Renal pelvis (tissue), 4 donors: Measurements from ENCODE around the gene HMGXB4. TPM values are rescaled to one million over a fixed set of nuclear protein-coding genes. Genes with fewer than 3 reads are reported as not detected.

Experiments used
- DNase-seq: peaks from one replicate; pipeline ENCODE4 v3.0.0-alpha.2; 2013
- polyA plus RNA-seq, 3 donors: library from polyadenylated mRNA; unstranded; fragments of 120-200 nt; gene quantifications; one replicate each; pipeline ENCODE4 v1.2.1, GENCODE V29; 2013; ENCODE audit not compliant: insufficient read length in 3 of 3

HMGXB4 gene
- polyA plus RNA-seq, 3 donors = 24.9 to 30.7 (median 28.5) TPM

DNA sequence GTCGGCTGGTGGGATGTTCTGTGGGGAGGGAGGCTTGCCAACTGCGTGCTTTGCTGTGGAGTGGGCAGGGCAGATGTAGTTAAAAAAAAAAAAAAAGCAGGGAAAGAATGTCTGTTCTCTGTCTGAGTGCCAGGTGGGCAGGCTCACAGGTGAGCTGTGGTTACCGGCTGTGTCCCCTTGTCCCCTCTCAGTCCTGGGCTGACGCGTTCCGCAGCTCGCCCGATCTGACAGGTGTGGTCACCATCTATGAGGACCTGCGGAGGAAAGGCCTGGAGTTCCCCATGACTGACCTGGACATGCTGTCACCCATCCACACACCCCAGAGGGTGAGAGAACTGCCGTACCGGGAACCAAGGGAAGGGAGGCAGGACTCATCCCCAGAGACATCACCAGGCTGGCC lies 66.0 kb downstream of the HMGXB4 start:
- no peak for DNase-seq

GRCh38 chr22:35324067-35324466 lies 66.8 kb downstream of the HMGXB4 start:
- DNase-seq = no peak

GRCh38 chr22:35324762-35325161 lies 67.5 kb downstream of the HMGXB4 start:
- DNase-seq = no peak

GRCh38 chr22:35325209-35325608 lies 67.9 kb downstream of the HMGXB4 start:
- DNase-seq = no peak

GRCh38 chr22:35326854-35327562 lies 69.7 kb downstream of the HMGXB4 start:
- no peak for DNase-seq

DNA sequence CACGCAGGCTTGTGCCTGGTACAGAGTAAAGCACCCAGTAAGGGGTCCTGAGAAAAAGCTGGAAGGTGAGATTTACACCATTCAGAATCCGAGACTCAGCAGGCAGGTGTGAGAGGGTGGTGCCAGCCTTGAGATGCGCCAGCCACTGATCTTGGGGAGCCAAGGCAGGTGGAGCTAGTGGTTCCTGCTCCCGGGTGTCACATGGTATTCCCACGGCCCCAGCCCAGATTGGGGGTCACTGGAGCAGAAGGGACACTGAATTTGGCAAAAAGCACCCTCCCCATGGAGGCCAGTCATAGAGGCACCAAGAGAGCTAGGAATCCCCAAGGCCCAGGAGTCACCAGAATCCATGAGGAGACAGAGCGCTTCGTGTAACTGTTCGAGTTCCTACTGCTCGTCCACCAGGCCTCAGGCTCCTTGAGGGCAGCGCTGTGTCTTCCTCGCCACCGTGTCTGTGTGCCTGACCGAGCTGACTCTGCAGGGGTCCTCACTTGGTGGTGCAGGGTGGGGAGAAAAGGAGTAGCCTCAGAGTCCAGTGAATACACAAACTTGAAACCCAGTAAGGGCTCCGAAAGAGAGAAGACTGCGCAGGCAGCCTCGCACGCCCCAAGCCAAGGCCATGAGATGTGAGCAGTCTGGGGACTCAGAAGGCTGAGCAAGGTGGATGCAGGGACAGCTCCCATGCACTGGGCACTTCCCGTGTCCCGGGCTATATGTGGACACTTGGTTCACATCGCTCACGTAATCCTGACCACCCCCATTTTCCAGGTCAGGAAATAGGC lies 70.6 kb downstream of the HMGXB4 start:
- no peak for DNase-seq

DNA sequence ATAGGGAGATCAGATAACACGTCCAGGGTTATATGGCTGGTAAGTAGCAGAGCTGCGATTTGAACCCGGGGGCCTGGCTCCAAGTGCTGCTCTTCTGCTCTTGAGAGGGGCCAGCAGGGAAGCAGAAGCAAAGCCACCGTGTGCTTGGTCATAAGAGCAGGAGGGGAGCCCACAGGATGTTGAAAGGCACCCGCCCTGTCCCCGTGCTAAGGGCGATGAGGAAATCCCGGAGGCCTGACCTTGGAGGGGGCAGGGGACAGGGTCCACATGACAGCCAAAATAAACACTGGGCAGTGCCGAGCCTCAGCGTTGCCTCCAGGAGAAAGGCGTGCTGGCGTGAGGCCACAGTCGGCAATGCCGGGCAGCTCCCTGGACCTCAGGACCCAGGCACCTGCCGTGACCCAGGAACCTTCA lies 71.2 kb downstream of the HMGXB4 start:
- DNase-seq = no peak

DNA sequence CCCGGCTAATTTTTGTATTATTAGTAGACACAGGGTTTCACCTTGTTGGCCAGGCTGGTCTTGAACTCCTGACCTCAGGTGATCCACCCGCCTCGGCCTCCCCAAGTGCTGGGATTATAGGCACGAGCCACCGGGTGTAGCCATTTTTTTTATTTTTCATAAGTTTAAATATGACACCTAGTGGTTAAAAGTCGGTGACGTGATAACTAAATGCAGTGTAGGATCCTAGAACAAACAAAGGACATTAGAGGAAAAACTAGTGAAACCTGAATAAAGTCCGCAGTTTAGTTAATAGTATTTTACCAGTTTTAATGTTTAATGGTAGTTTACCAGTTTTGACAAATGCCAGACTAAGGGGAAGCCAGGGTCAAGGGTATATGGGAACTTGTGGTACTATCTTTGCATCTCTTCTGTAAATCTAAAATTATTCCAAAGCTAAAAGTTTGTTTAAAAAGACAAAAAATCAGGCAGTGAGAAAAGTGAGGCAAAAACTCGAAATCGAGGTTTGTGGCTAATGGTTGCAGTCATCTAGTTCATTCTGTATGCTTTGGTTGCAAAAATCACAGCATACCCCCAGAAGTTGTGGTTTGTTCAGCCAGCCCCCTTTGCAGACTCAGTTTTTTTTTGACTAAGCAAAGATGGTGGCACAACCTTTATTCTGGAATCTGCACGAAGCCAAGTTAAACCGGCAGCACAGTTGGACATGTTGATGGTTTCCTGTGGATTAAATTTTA lies 72.0 kb downstream of the HMGXB4 start:
- DNase-seq = no peak

DNA sequence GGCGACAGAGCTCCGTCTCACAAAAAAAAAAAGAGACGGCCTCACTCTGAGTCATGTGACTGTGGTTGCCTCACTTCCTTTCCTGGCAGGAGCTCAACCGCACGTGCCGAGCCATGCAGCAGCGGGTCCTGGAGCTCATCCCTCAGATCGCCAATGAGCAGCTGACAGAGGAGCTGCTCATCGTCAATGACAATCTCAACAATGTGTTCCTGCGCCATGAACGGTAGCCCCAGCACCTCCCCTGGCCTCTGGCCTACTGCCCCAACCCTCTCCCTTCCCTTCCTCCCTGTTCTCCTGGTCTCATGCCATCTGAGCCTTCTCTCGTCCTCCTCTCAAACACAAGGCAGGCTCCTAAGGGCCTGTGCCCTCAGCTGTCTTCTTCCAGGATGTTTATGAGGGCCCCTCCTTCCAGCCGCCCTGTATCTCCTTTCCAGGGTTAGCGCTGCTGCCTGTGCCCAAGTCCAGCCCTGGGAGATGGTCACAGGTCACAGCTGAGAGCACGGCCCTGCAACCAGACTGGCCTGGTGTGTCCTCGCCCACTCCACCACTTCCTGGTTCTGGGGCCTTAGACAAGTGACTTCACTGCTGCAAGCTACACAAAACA lies 73.1 kb downstream of the HMGXB4 start:
- no peak for DNase-seq

- DNase-seq = no peak
These were observed 75.0 kb downstream of the HMGXB4 start for GRCh38 chr22:35332278-35332677.

GRCh38 chr22:35333220-35333619 lies 75.9 kb downstream of the HMGXB4 start:
- DNase-seq = no peak

DNA sequence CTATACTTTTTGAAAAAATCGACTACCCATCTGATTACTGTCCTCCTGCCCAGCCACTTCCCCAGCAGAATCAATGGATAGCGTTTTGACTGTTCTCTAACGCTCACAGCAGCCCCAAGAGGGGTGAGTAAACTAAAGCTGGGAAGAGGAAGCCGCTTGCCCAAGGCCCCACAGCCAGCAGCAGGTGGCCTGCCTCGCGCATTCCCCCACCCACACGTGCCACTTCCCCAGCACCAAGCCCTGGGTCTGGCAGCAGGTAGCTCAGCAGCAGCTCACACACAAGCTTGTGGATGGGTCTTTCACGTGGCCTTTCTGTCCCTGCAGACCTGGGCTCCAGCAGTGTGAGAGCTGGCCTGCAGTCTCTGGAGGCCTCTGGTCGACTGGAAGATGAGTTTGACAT lies 76.7 kb downstream of the HMGXB4 start:
- no peak for DNase-seq

- no peak for DNase-seq
These were observed 78.2 kb downstream of the HMGXB4 start for GRCh38 chr22:35335468-35335867.

DNA sequence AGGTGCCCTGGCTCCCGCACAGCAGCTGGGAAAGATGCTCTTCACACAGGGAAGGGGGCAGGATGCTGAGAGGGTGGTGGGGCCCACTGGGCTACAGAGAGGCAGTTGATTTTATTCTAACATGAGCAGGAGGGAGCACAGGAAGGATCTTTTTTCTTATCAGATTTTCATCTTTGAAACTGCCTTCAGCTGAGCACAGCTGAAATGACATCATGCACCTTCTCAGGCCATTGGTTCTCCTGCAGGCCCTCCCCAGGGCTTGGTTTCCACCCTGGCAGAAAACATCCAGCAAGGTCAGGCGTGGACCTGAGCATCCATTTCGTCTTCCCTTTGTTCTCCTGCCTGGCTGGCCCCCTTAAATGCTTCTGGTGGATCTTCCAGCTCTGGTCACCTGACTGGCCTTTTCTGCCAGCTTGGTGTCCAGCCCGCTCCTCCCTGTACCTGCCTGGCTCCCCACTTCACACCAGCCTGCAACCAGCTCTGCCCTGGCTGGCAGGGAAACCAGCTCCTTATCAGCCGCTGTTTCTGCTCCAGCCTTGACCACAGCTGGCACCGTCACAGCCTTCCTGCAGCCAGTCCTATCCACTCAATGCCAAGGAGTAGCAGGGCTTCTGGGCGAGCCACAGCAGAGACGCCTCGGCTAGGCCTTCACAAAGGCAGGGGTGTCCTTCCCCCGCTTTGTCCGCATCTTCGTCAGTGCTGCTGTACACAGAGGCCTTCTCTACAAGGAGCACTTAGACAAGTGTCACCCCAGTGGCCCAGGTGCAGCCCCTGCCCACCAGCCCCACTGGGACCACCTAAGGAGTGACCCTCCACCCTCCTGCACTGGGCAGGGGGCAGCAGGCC lies 78.9 kb downstream of the HMGXB4 start:
- no peak for DNase-seq

GRCh38 chr22:35337932-35338331 lies 80.6 kb downstream of the HMGXB4 start:
- no peak for DNase-seq

DNA sequence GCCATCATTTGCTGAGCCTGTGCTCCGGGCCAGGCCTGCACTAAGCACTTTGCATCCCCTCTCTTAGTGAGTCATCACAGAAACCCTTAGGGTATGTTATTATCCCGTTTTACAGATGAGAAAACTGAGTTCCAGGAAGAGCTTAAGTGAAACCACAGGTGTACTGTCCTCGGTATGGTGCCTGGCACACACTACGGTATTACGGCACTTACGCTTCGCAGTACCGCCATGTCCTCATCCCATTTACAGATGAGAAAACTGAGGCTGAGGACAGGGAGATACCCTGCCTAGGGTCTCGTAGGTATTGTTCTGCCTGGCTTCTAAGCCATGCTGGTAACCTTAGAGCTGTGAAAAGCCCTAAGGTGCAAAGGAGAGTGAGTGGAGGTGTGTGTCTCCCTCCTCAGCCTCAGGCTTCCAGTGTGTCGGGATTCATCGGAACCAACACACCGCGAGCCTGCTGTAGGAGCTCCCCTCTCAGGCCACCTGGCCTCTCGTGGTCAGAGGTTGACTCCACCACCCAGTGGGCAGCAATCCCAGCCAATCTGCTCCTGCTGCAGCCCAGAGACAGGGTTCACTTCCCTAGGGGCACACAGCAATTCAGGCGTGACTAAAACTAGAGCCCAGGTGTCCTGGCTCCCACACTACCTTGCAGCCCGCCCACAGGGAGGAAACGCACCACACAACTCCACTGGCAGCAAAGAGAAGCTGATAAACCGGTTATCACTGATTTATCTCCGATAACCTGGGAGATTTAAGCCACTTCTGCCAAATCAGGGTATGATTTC lies 84.0 kb downstream of the HMGXB4 start:
- no peak for DNase-seq

DNA sequence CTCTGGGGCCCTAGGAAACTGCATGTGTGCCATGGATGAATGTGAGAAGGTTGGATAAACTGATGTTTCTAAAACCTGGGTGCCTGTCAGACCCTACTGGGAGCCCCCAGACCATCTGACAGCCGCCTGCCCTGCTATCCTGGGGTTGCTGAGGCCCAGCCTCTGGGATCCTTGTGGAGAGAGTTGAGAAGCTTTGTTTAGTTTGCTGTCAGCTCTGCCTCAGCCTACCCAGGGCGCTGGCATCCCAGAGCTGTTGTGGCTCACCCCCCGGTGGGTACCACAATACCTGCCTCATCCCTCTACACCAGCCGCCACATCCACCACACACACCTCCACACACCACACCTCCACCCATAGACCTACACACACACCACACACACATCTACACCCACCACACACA lies 85.1 kb downstream of the HMGXB4 start:
- no peak for DNase-seq

DNA sequence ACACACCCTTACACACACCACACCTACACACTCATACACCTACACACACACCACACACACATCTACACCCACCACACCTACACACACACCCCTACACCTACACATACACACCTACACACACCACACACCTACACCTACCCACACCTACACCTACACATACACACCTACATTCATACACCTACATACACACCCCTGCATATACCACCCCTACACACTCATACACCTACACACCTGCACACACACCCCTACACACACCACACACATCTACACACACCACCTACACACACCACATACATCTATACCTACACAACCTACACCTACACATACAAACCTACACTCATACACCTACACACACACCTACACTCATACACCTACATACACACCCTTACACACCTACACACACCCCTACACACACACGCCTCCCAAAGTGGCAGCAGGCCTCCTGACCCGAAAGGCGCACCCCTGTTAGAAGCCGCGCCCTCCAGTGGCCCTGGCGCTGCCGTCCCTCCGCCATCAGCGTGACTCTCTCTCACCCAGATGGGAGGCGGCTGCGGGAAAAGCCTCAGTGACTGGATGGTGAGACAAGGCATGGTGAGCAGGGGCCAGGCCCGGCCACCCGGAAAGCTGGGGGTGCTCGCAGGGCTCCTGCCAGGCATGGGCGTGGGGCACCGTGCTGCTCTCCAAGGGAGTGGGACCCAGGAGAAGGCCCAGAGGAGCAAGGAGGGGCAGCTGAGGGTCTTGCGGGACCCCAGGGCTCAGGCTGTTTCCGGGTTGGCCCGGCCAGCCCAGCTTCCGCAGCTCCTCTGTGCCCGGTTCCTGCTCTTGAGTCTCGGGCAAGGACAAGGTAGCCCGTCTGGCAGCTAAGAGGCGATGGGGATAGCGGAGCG lies 86.6 kb downstream of the HMGXB4 start:
- no peak for DNase-seq

DNA sequence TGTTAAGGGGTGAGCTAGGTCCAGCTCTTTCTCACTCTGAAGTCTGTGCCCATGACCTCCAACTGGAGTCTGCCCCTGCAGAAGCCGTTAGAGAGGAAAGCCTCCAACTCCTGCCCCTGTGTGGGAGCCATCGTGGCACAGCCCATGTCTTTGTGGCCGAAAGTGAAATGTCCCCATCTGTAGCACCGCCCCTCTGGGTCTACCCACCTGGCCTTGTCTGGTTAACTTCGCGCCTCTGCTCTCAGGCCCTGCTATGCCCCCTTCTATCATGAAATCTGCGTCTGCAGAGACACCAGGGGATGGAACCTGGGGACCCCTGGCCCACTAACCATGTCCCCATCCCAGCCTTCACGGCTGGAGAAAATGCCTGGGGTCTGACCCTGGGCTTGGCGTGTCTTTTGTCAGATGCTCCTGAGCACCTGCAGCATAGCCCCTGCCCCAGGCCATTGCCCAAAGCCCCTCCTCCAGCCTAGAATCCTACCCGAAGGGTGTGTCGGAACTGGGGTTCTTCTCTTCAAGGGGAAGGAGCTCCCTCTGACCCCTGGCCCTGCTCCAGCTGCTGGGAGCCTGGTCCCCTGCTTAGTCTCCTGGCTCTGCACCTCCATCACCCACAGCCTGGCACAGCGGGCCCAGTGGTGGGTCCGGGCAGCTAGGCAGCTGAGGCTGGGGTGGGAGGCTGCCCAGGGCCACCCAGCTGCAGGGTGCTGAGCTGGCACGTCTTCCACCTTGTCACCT lies 87.8 kb downstream of the HMGXB4 start:
- no peak for DNase-seq
